PFSK-1 (cell line): Measurements from ENCODE around the gene SFTPA1.

Experiments
- POLR2AphosphoS5 ChIP-seq: IDR thresholded peaks from 2 replicates; pipeline ENCODE4 v1.6.1; 2012; ENCODE audit warnings: low read depth, mild to moderate bottlenecking, control low read depth, low read length, moderate library complexity
- SIN3A ChIP-seq: IDR thresholded peaks from 2 replicates; pipeline ENCODE4 v1.6.1; 2012; ENCODE audit warnings: mild to moderate bottlenecking, low read length, moderate library complexity, borderline replicate concordance; ENCODE audit not compliant: insufficient read depth
- TAF1 ChIP-seq: IDR thresholded peaks from 2 replicates; pipeline ENCODE4 v1.6.1; 2012; ENCODE audit warnings: low read length, control low read depth, borderline replicate concordance; ENCODE audit not compliant: insufficient read depth

DNA sequence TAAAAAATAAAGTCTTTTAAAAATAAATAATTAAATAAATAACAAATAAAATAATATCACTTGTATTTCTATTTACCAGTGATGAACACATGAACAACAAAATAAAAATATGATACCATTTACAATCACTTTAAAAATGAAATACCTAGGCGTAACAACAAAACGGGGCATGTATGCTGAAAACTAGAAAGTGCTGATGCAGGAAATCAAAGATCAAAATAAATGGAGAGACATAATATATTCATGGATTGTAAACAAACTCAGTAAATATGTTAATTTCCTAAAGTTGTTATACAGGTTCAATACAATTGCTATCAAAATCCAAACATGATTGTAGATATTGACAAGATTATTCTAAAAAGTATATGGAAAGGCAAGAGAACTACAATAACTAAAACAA, 31.4 kb upstream of the SFTPA1 start:
- TF ChIP-seq POLR2AphosphoS5 (no peak), SIN3A (no peak), TAF1 (no peak)
